Hepatocyte (in vitro differentiated cells): ENCODE data around the gene ARHGAP40. TPM values are rescaled to one million over a fixed set of nuclear protein-coding genes. Genes with fewer than 3 reads are reported as not detected.

Source experiments
- DNase-seq: peaks from one replicate; pipeline ENCODE4 v3.0.0-alpha.2; 2016; ENCODE audit warnings: low spot score
- H2AFZ ChIP-seq: fragments of 200-600 bp; sonication (generic); 2 replicates; pipeline ENCODE4 v1.6.0; 2016; ENCODE audit warnings: antibody characterized with exemption, mild to moderate bottlenecking
- H3K27ac ChIP-seq: fragments of 200-600 bp; sonication (generic); 2 replicates; pipeline ENCODE4 v1.5.1; 2016; ENCODE audit warnings: mild to moderate bottlenecking
- H3K27me3 ChIP-seq: fragments of 200-600 bp; sonication (generic); 2 replicates; pipeline ENCODE4 v1.6.1; 2016
- H3K36me3 ChIP-seq: fragments of 200-600 bp; sonication (generic); replicated peaks from 2 replicates; pipeline ENCODE4 v1.5.1; 2016; ENCODE audit warnings: low read depth; ENCODE audit not compliant: insufficient read depth
- H3K4me1 ChIP-seq: fragments of 200-600 bp; sonication (generic); 2 replicates; pipeline ENCODE4 v1.5.1; 2016; ENCODE audit warnings: mild to moderate bottlenecking, moderate library complexity; ENCODE audit not compliant: insufficient read depth
- H3K4me2 ChIP-seq: fragments of 200-600 bp; sonication (generic); 2 replicates; pipeline ENCODE4 v1.6.0; 2016
- H3K4me3 ChIP-seq: fragments of 200-600 bp; sonication (generic); 2 replicates; pipeline ENCODE4 v1.5.1; 2016; ENCODE audit warnings: mild to moderate bottlenecking
- H3K79me2 ChIP-seq: fragments of 200-600 bp; sonication (generic); 2 replicates; pipeline ENCODE4 v1.6.0; 2017; ENCODE audit warnings: mild to moderate bottlenecking
- H3K9me2 ChIP-seq: fragments of 200-600 bp; sonication (generic); replicated peaks from 2 replicates; pipeline ENCODE4 v1.6.0; 2017; ENCODE audit warnings: mild to moderate bottlenecking; ENCODE audit not compliant: insufficient read depth
- H3K9me3 ChIP-seq: fragments of 200-600 bp; sonication (generic); 2 replicates; pipeline ENCODE4 v1.5.1; 2016; ENCODE audit warnings: low read depth, mild to moderate bottlenecking
- H4K20me1 ChIP-seq: fragments of 200-600 bp; sonication (generic); 2 replicates; pipeline ENCODE4 v1.6.0; 2016; ENCODE audit warnings: mild to moderate bottlenecking; ENCODE audit not compliant: insufficient read depth, poor library complexity, severe bottlenecking
- EZH2 ChIP-seq: fragments of 200-600 bp; sonication (generic); IDR thresholded peaks from 2 replicates; pipeline ENCODE4 v1.6.1; 2016; ENCODE audit warnings: antibody characterized with exemption, mild to moderate bottlenecking, borderline replicate concordance
- EZH2phosphoT487 ChIP-seq: fragments of 200-600 bp; sonication (generic); IDR thresholded peaks from one replicate; pipeline ENCODE4 v1.6.1; 2018; ENCODE audit warnings: antibody characterized with exemption, mild to moderate bottlenecking, low read depth, moderate library complexity; ENCODE audit not compliant: unreplicated experiment, severe bottlenecking
- WGBS: methylation state at CpG from one replicate; pipeline ENCODE4 v1.1.6; 2016; ENCODE audit warnings: low lambda C conversion rate; ENCODE audit errors: missing lambda C conversion rate; 5-methylcytosine and 5-hydroxymethylcytosine counted together
- polyA plus RNA-seq: library from polyadenylated mRNA; unstranded; fragments of >200 nt; fragmentation: Nextera tagmentation; extraction: Ambion mirVana; gene quantifications from 2 replicates; pipeline ENCODE4 v1.2.1, GENCODE V29; 2016
- total RNA-seq: library from RNA; depleted of rRNA; stranded (reverse); fragments of >200 nt; gene quantifications from 2 replicates; pipeline ENCODE4 v1.2.3, GENCODE V29; 2014
- TF ChIP-seq, protein P1 (sequence below): fragments of 200-600 bp; sonication (generic); IDR thresholded peaks from 2 replicates; pipeline ENCODE4 v1.5.1; 2016; ENCODE audit warnings: antibody characterized with exemption, mild to moderate bottlenecking; ENCODE audit not compliant: poor library complexity

Gene ARHGAP40
- total and polyA plus RNA-seq, 2 experiments from 2014 or later = 1.1 to 1.2 TPM

DNA sequence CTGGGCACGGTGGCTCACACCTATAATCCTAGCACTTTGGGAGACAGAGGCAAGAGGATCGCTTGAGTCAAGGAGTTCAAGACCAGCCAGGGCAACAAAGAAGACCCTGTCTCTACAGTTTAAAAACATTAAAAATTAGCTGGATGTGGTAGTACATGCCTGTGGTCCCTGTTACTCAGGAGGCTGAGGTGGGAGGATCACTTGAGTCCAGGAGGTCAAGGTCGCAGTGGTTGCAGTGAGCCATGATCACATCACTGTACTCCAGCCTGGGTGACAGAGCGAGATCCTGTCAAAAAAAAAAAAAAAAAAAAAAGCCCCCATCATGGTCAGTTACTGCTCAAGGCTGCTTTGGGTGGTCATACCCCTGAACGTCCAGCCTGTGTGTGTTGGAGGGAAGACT is 55.8 kb downstream of the ARHGAP40 start:
- Histone ChIP-seq H2AFZ (no peak overlapping the region), H3K36me3 (no peaks in the 10 kb centered on the region), H3K79me2 (no peaks in the 10 kb centered on the region), H3K9me3 (no peaks in the 10 kb centered on the region), H3K4me3 (no peak overlapping the region), H3K27ac (no peak overlapping the region), H3K27me3 (peaks cover 12% of the 10 kb centered on the region), H4K20me1 (no peaks in the 10 kb centered on the region), H3K4me1 (no peaks in the 10 kb centered on the region), H3K9me2 (no peaks in the 10 kb centered on the region), H3K4me2 (no peak overlapping the region)
- 88% methylated on average over 5 of the region's 5 CpGs for WGBS
- TF ChIP-seq, protein P1, sequence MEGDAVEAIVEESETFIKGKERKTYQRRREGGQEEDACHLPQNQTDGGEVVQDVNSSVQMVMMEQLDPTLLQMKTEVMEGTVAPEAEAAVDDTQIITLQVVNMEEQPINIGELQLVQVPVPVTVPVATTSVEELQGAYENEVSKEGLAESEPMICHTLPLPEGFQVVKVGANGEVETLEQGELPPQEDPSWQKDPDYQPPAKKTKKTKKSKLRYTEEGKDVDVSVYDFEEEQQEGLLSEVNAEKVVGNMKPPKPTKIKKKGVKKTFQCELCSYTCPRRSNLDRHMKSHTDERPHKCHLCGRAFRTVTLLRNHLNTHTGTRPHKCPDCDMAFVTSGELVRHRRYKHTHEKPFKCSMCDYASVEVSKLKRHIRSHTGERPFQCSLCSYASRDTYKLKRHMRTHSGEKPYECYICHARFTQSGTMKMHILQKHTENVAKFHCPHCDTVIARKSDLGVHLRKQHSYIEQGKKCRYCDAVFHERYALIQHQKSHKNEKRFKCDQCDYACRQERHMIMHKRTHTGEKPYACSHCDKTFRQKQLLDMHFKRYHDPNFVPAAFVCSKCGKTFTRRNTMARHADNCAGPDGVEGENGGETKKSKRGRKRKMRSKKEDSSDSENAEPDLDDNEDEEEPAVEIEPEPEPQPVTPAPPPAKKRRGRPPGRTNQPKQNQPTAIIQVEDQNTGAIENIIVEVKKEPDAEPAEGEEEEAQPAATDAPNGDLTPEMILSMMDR = no peak
- no peak for DNase-seq

DNA sequence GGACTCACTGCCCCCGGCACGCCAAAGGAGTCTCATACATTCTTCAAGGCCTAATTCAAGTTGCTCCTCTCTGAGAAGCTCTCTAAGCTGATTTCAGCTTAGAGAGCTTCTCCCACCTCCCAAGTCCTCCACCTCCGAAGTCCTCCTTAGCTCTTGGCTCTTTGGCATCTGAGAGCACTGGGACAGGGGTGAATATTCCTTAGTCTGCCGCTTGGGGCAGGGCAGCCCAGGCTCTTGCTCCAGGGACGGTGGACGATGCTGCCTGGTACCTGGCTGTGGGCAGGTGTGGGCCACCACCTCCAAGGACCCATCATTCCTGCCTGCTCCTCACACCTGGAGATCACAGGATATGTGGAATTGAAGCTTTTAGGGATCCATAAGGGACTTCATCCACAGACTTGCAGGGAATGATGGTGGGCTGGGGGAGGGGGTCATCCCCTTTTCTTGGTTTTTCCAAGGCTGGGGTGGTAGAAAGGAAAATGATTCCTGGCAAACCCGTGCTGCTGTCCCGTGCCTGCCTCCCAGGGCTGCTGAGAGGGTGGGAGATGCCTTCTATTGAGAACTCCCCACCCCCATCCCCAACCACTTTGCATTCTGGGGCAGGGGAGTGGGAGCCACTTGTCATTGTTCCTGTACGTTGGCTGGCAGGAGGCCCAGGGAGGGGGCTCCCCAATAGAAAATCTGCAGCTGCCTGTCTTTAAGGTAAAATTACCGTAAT is 57.4 kb downstream of the ARHGAP40 start:
- no peaks in the 10 kb centered on the region for H4K20me1 ChIP-seq
- peak; percentile 61 for DNase-seq
- WGBS = 25% methylated on average over 10 of the region's 10 CpGs
- no peak overlapping the region for H3K4me3 ChIP-seq
- H3K27me3 ChIP-seq = peaks cover 11% of the 10 kb centered on the region
- no peaks in the 10 kb centered on the region for H3K9me3 ChIP-seq
- H2AFZ ChIP-seq = no peak overlapping the region
- H3K36me3 ChIP-seq = no peaks in the 10 kb centered on the region
- H3K4me2 ChIP-seq = no peak overlapping the region
- H3K27ac ChIP-seq = no peak overlapping the region
- no peaks in the 10 kb centered on the region for H3K79me2 ChIP-seq
- TF ChIP-seq, protein P1 = peak; percentile 59
- TF ChIP-seq EZH2 = no peak
- H3K4me1 ChIP-seq = no peaks in the 10 kb centered on the region
- H3K9me2 ChIP-seq = no peaks in the 10 kb centered on the region

DNA sequence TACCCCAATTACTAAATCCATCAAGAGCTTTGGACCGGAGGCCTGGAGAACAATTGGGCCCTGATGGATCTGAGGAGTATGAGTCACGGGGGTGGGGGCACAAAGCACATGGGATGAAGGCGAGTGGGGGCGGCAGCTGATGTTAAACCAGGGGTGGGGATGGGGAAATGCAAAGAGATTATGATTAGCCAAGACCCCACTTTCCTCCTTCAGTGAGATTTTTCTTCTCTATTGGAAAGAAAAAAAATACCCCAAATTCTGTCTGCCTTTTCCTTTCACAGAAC is 57.9 kb downstream of the ARHGAP40 start:
- no peaks in the 10 kb centered on the region for H3K79me2 ChIP-seq
- H3K4me3 ChIP-seq = no peak overlapping the region
- no peaks in the 10 kb centered on the region for H4K20me1 ChIP-seq
- H3K36me3 ChIP-seq = no peaks in the 10 kb centered on the region
- no peak for DNase-seq
- no peak overlapping the region for H3K4me2 ChIP-seq
- no peaks in the 10 kb centered on the region for H3K9me3 ChIP-seq
- H3K9me2 ChIP-seq = no peaks in the 10 kb centered on the region
- H3K4me1 ChIP-seq = no peaks in the 10 kb centered on the region
- no peak overlapping the region for H2AFZ ChIP-seq
- no peak for TF ChIP-seq EZH2phosphoT487
- TF ChIP-seq EZH2 = no peak
- TF ChIP-seq, protein P1 = no peak
- H3K27ac ChIP-seq = no peak overlapping the region
- peaks cover 6% of the 10 kb centered on the region for H3K27me3 ChIP-seq
- 48% methylated on average over 4 of the region's 4 CpGs for WGBS

DNA sequence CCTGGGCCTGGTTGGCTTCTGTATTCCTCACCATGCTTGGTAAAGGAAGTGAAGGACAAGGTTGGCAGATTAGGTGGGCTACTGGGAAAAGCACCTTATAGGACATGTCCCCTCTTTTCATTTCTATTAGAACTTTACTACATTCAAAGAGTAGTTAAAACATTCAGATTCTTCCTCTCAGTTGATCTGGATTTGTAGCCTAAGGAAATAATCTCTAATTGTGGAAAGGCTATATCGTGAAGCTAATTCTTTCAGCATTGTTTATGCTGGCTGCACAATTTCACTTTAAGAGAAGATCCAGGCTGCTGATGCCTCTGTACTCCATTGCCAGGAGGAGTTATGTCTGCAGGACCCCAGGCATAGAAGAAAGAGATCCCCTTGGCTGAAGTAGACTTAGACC is 58.8 kb downstream of the ARHGAP40 start:
- no peak overlapping the region for H2AFZ ChIP-seq
- H3K36me3 ChIP-seq = no peaks in the 10 kb centered on the region
- no peak for DNase-seq
- H3K4me3 ChIP-seq = no peak overlapping the region
- peaks cover 3% of the 10 kb centered on the region for H3K4me1 ChIP-seq
- H4K20me1 ChIP-seq = no peaks in the 10 kb centered on the region
- H3K27me3 ChIP-seq = peaks cover 6% of the 10 kb centered on the region
- no peaks in the 10 kb centered on the region for H3K79me2 ChIP-seq
- H3K9me3 ChIP-seq = no peaks in the 10 kb centered on the region
- no peak overlapping the region for H3K27ac ChIP-seq
- 80% methylated on average over 1 of the region's 1 CpG for WGBS
- H3K9me2 ChIP-seq = no peaks in the 10 kb centered on the region
- H3K4me2 ChIP-seq = no peak overlapping the region
- TF ChIP-seq, protein P1 = no peak
- TF ChIP-seq EZH2phosphoT487 (no peak), EZH2 (no peak)
